GM13976 (cell line): Measurements from ENCODE around the gene LCE1C.

Experiments used
- DNase-seq: peaks from one replicate; pipeline ENCODE4 v3.0.0; 2012; ENCODE audit warnings: low spot score
- in situ Hi-C: fragments of 300-500 bp; cut with MboI; formaldehyde crosslinking; loops from one replicate; pipeline ENCODE4 v1.12.0; 2022; ENCODE audit warnings: low sequenced_read_pairs, mixed read lengths, inconsistent platforms; ENCODE audit not compliant: unreplicated experiment
- TF ChIP-seq, protein P1 (sequence below): IDR thresholded peaks from 2 replicates; pipeline ENCODE4 v1.5.1; 2012; ENCODE audit warnings: borderline replicate concordance, mild to moderate bottlenecking; ENCODE audit not compliant: insufficient read depth; ENCODE audit errors: extremely low read depth, missing control alignments, control extremely low read depth

Gene LCE1C

DNA sequence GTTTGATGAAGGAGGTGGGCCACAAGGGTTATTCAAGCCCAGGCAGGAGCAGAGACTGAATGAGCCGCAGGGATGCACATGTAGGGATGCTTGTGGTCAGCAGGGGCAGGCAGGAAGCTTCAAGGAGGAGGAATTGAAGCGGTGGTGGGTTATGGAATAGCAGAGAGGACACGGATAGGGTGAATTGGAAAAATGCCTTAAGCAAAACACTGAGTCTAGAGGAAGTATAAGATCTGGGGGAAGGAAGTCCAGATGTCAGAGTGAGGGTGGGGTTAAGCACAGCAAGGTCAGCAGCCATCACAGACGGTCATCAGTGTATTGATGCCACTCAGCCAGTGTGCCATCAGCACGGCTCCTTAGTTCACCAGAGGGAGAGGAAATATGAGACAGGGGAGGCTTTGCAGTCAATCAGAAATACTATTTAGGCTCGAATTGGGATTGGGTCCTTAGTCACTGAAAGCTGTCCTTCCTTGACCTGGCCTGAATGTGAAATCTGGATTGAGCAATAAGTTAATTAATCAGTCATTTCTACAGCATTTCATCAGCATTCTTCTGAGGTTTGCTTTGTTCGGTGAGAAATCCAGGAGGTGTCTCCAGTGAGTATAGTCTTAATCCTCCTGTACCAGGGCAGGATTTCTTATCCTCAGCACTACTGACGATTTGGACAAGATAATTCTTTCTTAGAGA lies 37.5 kb downstream of the LCE1C start:
- in situ Hi-C loops = no loop called here
- DNase-seq = no peak
- TF ChIP-seq, protein P1, sequence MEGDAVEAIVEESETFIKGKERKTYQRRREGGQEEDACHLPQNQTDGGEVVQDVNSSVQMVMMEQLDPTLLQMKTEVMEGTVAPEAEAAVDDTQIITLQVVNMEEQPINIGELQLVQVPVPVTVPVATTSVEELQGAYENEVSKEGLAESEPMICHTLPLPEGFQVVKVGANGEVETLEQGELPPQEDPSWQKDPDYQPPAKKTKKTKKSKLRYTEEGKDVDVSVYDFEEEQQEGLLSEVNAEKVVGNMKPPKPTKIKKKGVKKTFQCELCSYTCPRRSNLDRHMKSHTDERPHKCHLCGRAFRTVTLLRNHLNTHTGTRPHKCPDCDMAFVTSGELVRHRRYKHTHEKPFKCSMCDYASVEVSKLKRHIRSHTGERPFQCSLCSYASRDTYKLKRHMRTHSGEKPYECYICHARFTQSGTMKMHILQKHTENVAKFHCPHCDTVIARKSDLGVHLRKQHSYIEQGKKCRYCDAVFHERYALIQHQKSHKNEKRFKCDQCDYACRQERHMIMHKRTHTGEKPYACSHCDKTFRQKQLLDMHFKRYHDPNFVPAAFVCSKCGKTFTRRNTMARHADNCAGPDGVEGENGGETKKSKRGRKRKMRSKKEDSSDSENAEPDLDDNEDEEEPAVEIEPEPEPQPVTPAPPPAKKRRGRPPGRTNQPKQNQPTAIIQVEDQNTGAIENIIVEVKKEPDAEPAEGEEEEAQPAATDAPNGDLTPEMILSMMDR = no peak

DNA sequence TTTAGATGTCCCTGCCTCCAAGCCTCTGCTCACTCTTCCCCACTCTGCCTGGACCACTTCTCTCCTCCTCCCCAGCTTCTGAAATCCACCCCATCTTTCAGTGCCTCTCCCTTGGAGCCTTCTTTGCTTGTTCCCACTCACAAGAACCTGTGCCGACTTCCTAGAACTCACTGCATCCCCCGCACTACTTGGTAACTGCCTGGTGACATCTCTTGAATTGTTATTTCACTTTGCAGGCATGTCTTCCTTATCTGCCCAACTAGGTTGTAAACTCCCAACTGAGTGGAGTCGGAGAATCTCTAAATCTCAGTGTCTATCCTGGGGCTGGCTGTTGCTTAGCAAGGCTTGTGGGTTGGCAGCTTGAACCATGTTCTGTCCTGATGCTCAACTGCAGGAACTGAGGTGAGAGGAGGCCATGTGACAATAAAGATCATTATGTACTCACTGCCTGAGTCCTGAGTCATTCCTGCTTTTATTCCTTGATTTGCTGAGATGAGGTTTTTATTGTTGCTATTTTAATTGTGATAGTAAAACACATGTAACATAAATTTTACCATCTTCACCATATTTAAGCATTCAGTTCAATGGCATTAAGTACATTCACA lies 44.7 kb downstream of the LCE1C start:
- TF ChIP-seq, protein P1 = no peak
- no peak for DNase-seq
- in situ Hi-C loops = no loop called here

DNA sequence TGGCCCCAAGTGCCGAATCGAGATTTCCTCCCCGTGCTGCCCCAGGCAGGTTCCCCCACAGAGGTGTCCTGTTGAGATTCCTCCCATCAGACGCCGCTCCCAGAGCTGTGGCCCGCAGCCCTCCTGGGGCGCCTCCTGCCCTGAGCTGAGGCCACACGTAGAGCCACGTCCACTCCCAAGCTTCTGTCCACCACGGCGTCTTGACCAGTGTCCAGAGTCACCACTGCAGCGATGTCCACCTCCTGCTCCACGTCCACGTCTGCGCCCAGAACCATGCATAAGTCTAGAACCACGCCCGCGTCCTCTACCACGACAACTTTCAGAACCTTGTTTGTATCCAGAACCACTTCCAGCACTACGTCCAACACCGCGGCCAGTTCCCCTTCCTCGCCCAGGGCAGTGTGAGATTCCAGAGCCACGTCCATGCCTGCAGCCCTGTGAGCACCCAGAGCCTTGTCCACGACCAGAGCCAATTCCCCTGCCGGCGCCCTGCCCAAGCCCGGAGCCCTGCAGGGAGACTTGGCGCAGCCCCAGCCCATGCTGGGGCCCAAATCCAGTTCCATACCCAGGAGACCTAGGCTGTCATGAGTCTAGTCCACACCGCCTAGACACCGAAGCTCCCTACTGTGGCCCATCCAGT lies 45.8 kb downstream of the LCE1C start:
- no peak for DNase-seq
- TF ChIP-seq, protein P1 = no peak
- in situ Hi-C loops = no loop called here

DNA sequence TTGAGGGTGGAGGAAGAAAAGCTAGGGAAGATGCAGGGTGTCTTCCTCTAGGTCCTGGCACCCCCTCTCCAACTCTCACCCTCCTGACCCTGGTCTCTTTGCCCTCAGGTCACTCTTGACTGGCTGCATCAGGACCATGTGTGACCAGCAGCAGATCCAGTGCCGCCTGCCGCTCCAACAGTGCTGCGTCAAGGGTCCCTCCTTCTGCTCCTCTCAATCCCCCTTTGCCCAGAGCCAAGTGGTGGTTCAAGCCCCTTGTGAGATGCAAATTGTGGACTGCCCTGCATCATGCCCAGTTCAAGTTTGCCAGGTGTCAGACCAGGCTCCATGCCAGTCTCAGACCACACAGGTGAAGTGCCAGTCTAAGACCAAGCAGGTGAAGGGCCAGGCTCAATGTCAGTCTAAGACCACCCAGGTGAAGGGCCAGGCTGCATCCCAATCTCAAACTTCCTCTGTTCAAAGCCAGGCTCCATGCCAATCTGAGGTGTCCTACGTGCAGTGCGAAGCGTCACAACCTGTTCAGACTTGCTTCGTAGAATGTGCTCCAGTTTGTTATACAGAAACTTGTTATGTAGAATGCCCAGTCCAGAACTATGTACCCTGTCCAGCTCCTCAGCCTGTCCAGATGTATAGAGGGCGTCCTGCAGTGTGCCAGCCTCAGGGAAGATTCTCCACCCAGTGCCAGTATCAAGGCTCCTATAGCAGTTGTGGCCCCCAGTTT lies 46.8 kb downstream of the LCE1C start:
- no peak for DNase-seq
- in situ Hi-C loops = no loop called here
- TF ChIP-seq, protein P1 = no peak

DNA sequence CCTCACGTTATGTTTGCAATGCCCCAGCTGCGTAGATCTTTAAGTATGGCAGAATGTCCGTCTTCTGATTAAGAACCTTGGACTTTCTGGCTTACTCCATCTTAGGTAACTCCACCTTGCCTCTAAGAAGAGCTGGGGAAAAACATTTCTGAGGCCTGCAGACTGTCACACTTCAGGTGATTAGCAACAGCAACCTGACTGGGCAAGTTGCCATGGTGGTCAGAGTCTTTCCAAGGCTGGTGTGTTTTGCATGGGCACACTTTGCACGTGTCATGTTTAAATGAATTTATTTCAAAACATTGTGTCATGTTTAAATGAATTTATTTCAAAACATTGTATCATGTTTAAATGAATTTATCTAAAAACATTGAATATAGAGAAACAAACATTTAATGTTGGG lies 47.8 kb downstream of the LCE1C start:
- in situ Hi-C loops = no loop called here
- DNase-seq = no peak
- TF ChIP-seq, protein P1 = no peak

DNA sequence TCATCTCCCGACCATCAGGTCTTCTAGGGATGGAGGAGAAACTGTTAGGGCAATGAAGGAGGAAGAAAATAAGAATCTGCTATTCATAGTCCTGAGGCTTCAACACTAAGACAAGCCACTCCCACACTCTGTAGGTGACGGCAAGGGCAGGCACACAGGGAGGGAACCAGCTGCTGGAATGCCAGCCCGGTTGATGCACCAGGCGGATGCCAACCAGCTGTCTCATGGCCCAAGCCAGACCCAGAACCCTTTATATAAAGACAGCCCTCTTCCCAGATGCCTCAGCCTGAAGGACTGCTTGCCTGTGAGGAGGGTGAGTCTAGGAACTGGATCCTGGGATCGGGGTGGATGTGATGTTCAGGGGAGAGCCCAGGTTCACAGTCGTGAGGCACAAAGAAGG lies 48.7 kb downstream of the LCE1C start, which contains the start of gene KPRP:
Gene KPRP, plus strand, starts transcription at position 279 of the 400 bp plus-strand sequence. CDS start 1,564 bp downstream, outside the sequence.
- TF ChIP-seq, protein P1 = no peak
- in situ Hi-C loops = no loop called here
- no peak for DNase-seq
